Neural cell (in vitro differentiated cells): ENCODE results near the gene AKAP14. TPM values are rescaled to one million over a fixed set of nuclear protein-coding genes. Genes with fewer than 3 reads are reported as not detected.
A peak's percentile ranks its signal among the peaks of the same experiment; 100 is the strongest.

Source experiments
- H2AFZ ChIP-seq: fragments of 200-600, 300-800 bp; sonication (generic), shearing (Covaris generic); 2 replicates; pipeline ENCODE4 v1.6.0; 2014; ENCODE audit warnings: low read depth, mild to moderate bottlenecking, antibody characterized with exemption, low read length, moderate library complexity
- H3F3A ChIP-seq: fragments of 200-600 bp; shearing (Covaris generic); 2 replicates; pipeline ENCODE4 v1.6.1; 2016; ENCODE audit warnings: mild to moderate bottlenecking, moderate library complexity, mixed read lengths, antibody characterized with exemption, low read length; ENCODE audit not compliant: insufficient read depth, poor library complexity, severe bottlenecking
- H3K27ac ChIP-seq: fragments of 200-600, 300-800 bp; sonication (generic), shearing (Covaris generic); 2 replicates; pipeline ENCODE4 v1.5.1; 2014; ENCODE audit warnings: mild to moderate bottlenecking, low read length, moderate library complexity
- H3K27me3 ChIP-seq: fragments of 300-800, 200-600 bp; sonication (generic), shearing (Covaris generic); 2 replicates; pipeline ENCODE4 v1.6.0; 2014; ENCODE audit warnings: mild to moderate bottlenecking, low read depth, low read length, moderate library complexity; ENCODE audit not compliant: insufficient read depth
- H3K36me3 ChIP-seq: fragments of 300-800, 200-600 bp; sonication (generic), shearing (Covaris generic); 2 replicates; pipeline ENCODE4 v1.5.1; 2014; ENCODE audit warnings: mild to moderate bottlenecking, antibody characterized with exemption, low read length, moderate library complexity; ENCODE audit not compliant: insufficient read depth
- H3K4me2 ChIP-seq: fragments of 300-800, 200-600 bp; sonication (generic), shearing (Covaris generic); 2 replicates; pipeline ENCODE4 v1.6.0; 2014; ENCODE audit warnings: mild to moderate bottlenecking, low read length
- H3K4me3 ChIP-seq: fragments of 300-800, 200-600 bp; sonication (generic), shearing (Covaris generic); 2 replicates; pipeline ENCODE4 v1.5.1; 2014; ENCODE audit warnings: mild to moderate bottlenecking, low read length, moderate library complexity
- H3K79me2 ChIP-seq: fragments of 200-600 bp; shearing (Covaris generic); replicated peaks from 2 replicates; pipeline ENCODE4 v1.6.0; 2014; ENCODE audit warnings: mild to moderate bottlenecking, low read length, moderate library complexity; ENCODE audit not compliant: insufficient read depth
- H3K9ac ChIP-seq: fragments of 300-800, 200-600 bp; sonication (generic), shearing (Covaris generic); 2 replicates; pipeline ENCODE4 v1.6.1; 2016; ENCODE audit warnings: mild to moderate bottlenecking, low read length, mixed read lengths
- H3K9me2 ChIP-seq: fragments of 200-600 bp; shearing (Covaris generic); 2 replicates; pipeline ENCODE4 v1.6.1; 2016; ENCODE audit warnings: mild to moderate bottlenecking, low read length, mixed read lengths; ENCODE audit not compliant: insufficient read depth
- H3K9me3 ChIP-seq: fragments of 200-600, 300-800 bp; sonication (generic), shearing (Covaris generic); 2 replicates; pipeline ENCODE4 v1.6.1; 2016; ENCODE audit warnings: mild to moderate bottlenecking, mixed run types, low read length, moderate library complexity, mixed read lengths
- H4K20me1 ChIP-seq: fragments of 200-600 bp; shearing (Covaris generic); 2 replicates; pipeline ENCODE4 v1.6.1; 2016; ENCODE audit warnings: mild to moderate bottlenecking, mixed run types; ENCODE audit not compliant: insufficient read depth
- EP300 ChIP-seq: fragments of 450-650 bp; conservative IDR thresholded peaks from 2 replicates; pipeline ENCODE4 v1.6.1; 2014; ENCODE audit warnings: antibody characterized with exemption, mild to moderate bottlenecking, moderate library complexity; ENCODE audit not compliant: poor library complexity, severe bottlenecking
- EZH2 ChIP-seq: fragments of 200-600, 300-800 bp; shearing (Covaris generic), sonication (generic); IDR thresholded peaks from 2 replicates; pipeline ENCODE4 v1.6.1; 2014; ENCODE audit warnings: antibody characterized with exemption, low read length, borderline replicate concordance, mild to moderate bottlenecking; ENCODE audit not compliant: insufficient read depth, poor library complexity, severe bottlenecking
- MXI1 ChIP-seq: fragments of 450-650 bp; conservative IDR thresholded peaks from 2 replicates; pipeline ENCODE4 v1.6.1; 2014; ENCODE audit warnings: antibody characterized with exemption, mild to moderate bottlenecking; ENCODE audit not compliant: poor library complexity, severe bottlenecking
- POLR2AphosphoS5 ChIP-seq: IDR thresholded peaks from 2 replicates; pipeline ENCODE4 v1.6.1; 2012
- RAD21 ChIP-seq: fragments of 450-650 bp; conservative IDR thresholded peaks from 2 replicates; pipeline ENCODE4 v1.6.1; 2014; ENCODE audit warnings: antibody characterized with exemption, mild to moderate bottlenecking, moderate library complexity
- SMC3 ChIP-seq: fragments of 450-650 bp; conservative IDR thresholded peaks from 2 replicates; pipeline ENCODE4 v1.6.1; 2014; ENCODE audit warnings: antibody characterized with exemption, mild to moderate bottlenecking, moderate library complexity; ENCODE audit not compliant: poor library complexity
- TAF1 ChIP-seq: IDR thresholded peaks from 2 replicates; pipeline ENCODE4 v1.6.1; 2012; ENCODE audit warnings: low read depth
- polyA plus RNA-seq: library from polyadenylated mRNA; depleted of rRNA; stranded (reverse); fragments of >200 nt; gene quantifications from 2 replicates; pipeline ENCODE4 v1.2.3, GENCODE V29; 2014
- TF ChIP-seq, protein P1 (sequence below): IDR thresholded peaks from 2 replicates; pipeline ENCODE4 v1.6.1; 2012; ENCODE audit warnings: borderline replicate concordance
- TF ChIP-seq, protein P2 (sequence below): fragments of 450-650 bp; IDR thresholded peaks from 2 replicates; pipeline ENCODE4 v1.5.1; 2014; ENCODE audit warnings: antibody characterized with exemption, mild to moderate bottlenecking, moderate library complexity; ENCODE audit not compliant: poor library complexity, severe bottlenecking

AKAP14 gene
- polyA plus RNA-seq, 1 donor from 2014 or later = 4.2 TPM

DNA sequence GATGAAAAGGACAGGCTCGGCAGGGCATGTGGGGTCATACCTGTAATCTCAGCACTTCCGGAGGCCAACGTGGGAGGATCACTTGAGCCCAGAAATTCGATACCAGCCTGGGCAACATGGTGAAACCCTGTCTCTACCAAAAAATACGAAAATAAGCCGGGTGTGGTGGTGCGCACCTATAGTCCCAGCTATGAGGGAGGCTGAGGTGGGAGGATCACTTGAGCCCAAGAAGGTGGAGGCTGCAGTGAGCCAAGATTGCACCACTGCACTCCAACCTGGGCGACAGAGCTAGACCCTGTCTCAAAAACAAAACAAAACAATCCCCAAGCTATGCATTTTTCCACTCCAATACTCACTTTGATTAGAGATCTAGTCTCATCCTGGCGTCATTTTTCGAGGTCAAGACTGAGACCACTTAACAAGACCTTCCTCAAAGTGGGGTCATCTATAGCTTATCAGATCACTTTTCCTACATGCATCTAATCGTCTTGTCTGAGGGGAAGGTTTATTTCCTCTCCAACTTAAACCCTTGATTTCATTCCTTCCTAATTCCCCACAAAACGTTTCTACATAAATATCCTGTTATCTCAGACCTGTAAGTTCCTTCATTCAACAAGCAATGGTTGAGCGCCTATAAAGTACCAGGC is 46.6 kb downstream of the AKAP14 start:
- H3F3A ChIP-seq = no peaks in the 10 kb centered on the region
- no peaks in the 10 kb centered on the region for H4K20me1 ChIP-seq
- peak overlapping the region; percentile 82 for H3K27ac ChIP-seq
- H2AFZ ChIP-seq = no peak overlapping the region
- H3K36me3 ChIP-seq = no peaks in the 10 kb centered on the region
- no peaks in the 10 kb centered on the region for H3K9me2 ChIP-seq
- H3K4me3 ChIP-seq = peak overlapping the region; percentile 83
- no peaks in the 10 kb centered on the region for H3K9me3 ChIP-seq
- H3K4me2 ChIP-seq = peak overlapping the region; percentile 48
- TF ChIP-seq MXI1 (no peak), SMC3 (no peak), TAF1 (no peak), RAD21 (no peak), POLR2AphosphoS5 (no peak), EP300 (no peak)
- TF ChIP-seq, protein P1, sequence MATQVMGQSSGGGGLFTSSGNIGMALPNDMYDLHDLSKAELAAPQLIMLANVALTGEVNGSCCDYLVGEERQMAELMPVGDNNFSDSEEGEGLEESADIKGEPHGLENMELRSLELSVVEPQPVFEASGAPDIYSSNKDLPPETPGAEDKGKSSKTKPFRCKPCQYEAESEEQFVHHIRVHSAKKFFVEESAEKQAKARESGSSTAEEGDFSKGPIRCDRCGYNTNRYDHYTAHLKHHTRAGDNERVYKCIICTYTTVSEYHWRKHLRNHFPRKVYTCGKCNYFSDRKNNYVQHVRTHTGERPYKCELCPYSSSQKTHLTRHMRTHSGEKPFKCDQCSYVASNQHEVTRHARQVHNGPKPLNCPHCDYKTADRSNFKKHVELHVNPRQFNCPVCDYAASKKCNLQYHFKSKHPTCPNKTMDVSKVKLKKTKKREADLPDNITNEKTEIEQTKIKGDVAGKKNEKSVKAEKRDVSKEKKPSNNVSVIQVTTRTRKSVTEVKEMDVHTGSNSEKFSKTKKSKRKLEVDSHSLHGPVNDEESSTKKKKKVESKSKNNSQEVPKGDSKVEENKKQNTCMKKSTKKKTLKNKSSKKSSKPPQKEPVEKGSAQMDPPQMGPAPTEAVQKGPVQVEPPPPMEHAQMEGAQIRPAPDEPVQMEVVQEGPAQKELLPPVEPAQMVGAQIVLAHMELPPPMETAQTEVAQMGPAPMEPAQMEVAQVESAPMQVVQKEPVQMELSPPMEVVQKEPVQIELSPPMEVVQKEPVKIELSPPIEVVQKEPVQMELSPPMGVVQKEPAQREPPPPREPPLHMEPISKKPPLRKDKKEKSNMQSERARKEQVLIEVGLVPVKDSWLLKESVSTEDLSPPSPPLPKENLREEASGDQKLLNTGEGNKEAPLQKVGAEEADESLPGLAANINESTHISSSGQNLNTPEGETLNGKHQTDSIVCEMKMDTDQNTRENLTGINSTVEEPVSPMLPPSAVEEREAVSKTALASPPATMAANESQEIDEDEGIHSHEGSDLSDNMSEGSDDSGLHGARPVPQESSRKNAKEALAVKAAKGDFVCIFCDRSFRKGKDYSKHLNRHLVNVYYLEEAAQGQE = no peak
- no peaks in the 10 kb centered on the region for H3K79me2 ChIP-seq
- no peaks in the 10 kb centered on the region for H3K27me3 ChIP-seq
- peak overlapping the region; percentile 80 for H3K9ac ChIP-seq

DNA sequence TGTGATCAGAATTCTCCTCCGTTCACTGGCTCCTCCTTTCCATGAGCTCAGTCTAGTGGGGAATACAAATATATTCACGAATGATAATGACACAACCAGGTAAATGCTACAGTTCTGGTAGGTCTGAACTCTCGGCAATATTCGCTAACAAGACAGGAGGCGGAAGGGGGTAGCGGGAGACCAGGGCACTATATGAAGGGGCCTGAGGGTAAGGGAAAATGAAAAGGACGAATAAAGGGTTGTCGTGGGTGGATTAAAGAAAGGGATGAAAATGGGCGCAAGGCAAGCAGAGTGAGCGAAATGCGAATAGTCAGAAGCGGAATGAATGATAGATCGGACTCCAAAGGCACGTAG is 47.1 kb downstream of the AKAP14 start:
- Histone ChIP-seq H3K79me2 (no peaks in the 10 kb centered on the region), H3K4me3 (peak overlapping the region; percentile 83), H3K27me3 (no peaks in the 10 kb centered on the region), H3K9me3 (no peaks in the 10 kb centered on the region), H3K4me2 (peak overlapping the region; percentile 48), H3K9ac (peak overlapping the region; percentile 80), H3F3A (no peaks in the 10 kb centered on the region), H3K36me3 (no peaks in the 10 kb centered on the region), H3K9me2 (no peaks in the 10 kb centered on the region), H3K27ac (peak overlapping the region; percentile 82), H4K20me1 (no peaks in the 10 kb centered on the region), H2AFZ (peak overlapping the region; percentile 27)
- TF ChIP-seq EP300 = no peak
- TF ChIP-seq EZH2 = no peak
- no peak for TF ChIP-seq TAF1
- TF ChIP-seq, protein P2, sequence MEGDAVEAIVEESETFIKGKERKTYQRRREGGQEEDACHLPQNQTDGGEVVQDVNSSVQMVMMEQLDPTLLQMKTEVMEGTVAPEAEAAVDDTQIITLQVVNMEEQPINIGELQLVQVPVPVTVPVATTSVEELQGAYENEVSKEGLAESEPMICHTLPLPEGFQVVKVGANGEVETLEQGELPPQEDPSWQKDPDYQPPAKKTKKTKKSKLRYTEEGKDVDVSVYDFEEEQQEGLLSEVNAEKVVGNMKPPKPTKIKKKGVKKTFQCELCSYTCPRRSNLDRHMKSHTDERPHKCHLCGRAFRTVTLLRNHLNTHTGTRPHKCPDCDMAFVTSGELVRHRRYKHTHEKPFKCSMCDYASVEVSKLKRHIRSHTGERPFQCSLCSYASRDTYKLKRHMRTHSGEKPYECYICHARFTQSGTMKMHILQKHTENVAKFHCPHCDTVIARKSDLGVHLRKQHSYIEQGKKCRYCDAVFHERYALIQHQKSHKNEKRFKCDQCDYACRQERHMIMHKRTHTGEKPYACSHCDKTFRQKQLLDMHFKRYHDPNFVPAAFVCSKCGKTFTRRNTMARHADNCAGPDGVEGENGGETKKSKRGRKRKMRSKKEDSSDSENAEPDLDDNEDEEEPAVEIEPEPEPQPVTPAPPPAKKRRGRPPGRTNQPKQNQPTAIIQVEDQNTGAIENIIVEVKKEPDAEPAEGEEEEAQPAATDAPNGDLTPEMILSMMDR = no peak
- no peak for TF ChIP-seq POLR2AphosphoS5
- TF ChIP-seq, protein P1 = no peak
- no peak for TF ChIP-seq SMC3
- no peak for TF ChIP-seq MXI1
- TF ChIP-seq RAD21 = no peak
